ENCODE data around the gene GGA1. TPM values are rescaled to one million over a fixed set of nuclear protein-coding genes. Genes with fewer than 3 reads are reported as not detected.

Gene GGA1
- total and polyA plus RNA-seq, 9 of the 15 experiments (the other 6 are each of a cell fraction or from before 2014, with no cell fraction given) = 1.5 to 69.5 (median 31.6) TPM

DNA sequence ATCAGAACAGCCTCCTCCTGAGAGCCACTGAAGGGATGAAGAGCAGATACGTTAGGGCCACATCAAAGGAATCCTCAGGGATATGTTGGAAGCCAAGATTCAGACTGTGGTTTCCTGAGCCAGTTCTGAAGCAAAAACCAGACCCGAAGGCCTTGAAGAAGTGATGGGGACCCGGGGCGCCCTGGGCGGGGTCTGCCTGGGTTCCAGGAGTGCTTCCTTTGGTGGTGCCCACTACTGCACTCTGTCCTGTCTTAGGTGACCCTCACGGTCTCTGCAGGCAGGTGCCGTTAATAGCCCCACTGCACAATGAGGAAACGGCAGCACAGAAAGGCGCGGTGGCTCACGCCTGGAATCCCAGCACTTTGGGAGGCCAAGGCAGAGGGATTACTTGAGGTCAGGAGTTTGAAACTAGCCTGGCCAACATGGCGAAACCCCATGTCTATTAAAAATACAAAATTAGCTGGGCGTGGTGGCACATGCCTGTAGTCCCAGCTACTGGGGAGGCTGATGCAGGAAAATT, 18.0 kb downstream of the GGA1 start:
- WGBS (ENCODE audit: insufficient coverage, low coverage, missing lambda C conversion rate) = 88% methylated on average over 5 of the region's 13 CpGs
- Histone ChIP-seq H2AFZ (ENCODE audit: low read depth, low read length) (no peak overlapping the region), H3K9me3 (replicated peaks; ENCODE audit: control insufficient read depth, insufficient read depth, low read depth, low read length) (no peaks in the 10 kb centered on the region), H3K9me1 (ENCODE audit: control insufficient read depth, insufficient read depth, low read length) (no peaks in the 10 kb centered on the region), H3K4me3 (no peak overlapping the region), H3K36me3 (ENCODE audit: control insufficient read depth, insufficient read depth, low read length) (peaks cover 51% of the 10 kb centered on the region; the same call in 2 of the 3 replicates), H3K79me2 (ENCODE audit: control insufficient read depth, insufficient read depth, low read length) (no peaks in the 10 kb centered on the region), H3K27me3 (ENCODE audit: control insufficient read depth in 2 of 2, insufficient read depth in 2 of 2, low read length in 2 of 2) (no peaks in the 10 kb centered on the region), H3K27ac (ENCODE audit: extremely low read depth, low read depth, low read length) (no peak overlapping the region), H3K4me1 (replicated peaks in 1 of 2; ENCODE audit: control insufficient read depth in 2 of 2, insufficient read depth in 2 of 2, low read length in 2 of 2) (peaks cover 0 to 44% of the 10 kb centered on the region in 2 experiments; a peak in 3 of 5 replicates), H4K20me1 (replicated peaks; ENCODE audit: control insufficient read depth, insufficient read depth, low read length) (no peaks in the 10 kb centered on the region), H3K4me2 (ENCODE audit: insufficient read depth, low read length) (no peak overlapping the region), H3K9ac (ENCODE audit: insufficient read depth in 1 of 2, low read depth in 2 of 2, low read length in 2 of 2) (no peak overlapping the region; a peak in 1 of 4 replicates)
- DNase-seq (ENCODE audit: extremely low read depth in 1 of 4, low spot score in 3 of 4) (no peak), FAIRE-seq (no peak), ATAC-seq (no peak)
- CTCF ChIA-PET (ENCODE audit: low intra/inter-chr PET ratio) = no interaction called here
- TF ChIP-seq SPI1 (IDR thresholded peaks at IDR 0.05; ENCODE audit: borderline replicate concordance, low read depth, low read length) (no peak), SMAD2 (IDR thresholded peaks at IDR 0.05; ENCODE audit: low read depth, low read length) (no peak), NFIC (IDR thresholded peaks at IDR 0.05) (no peak), FOXP1 (CRISPR knock-in tag; IDR thresholded peaks at IDR 0.05) (no peak), BCL6 (CRISPR knock-in tag; IDR thresholded peaks at IDR 0.05) (no peak), MIER1 (IDR thresholded peaks at IDR 0.05; ENCODE audit: low read depth) (no peak), PYGO2 (tag; IDR thresholded peaks at IDR 0.05) (no peak), STAT5A (IDR thresholded peaks at IDR 0.05; ENCODE audit: borderline replicate concordance, low read length) (no peak), TRIM28 (IDR thresholded peaks at IDR 0.05) (no peak), ZNF197 (CRISPR knock-in tag; IDR thresholded peaks at IDR 0.05; ENCODE audit: low read depth) (no peak), ZNF232 (CRISPR knock-in tag; IDR thresholded peaks at IDR 0.05) (no peak), HMGN3 (IDR thresholded peaks at IDR 0.05; ENCODE audit: borderline replicate concordance, extremely low read depth, insufficient read length, low read depth, low read length) (no peak)
- TF ChIP-seq, protein P1, sequence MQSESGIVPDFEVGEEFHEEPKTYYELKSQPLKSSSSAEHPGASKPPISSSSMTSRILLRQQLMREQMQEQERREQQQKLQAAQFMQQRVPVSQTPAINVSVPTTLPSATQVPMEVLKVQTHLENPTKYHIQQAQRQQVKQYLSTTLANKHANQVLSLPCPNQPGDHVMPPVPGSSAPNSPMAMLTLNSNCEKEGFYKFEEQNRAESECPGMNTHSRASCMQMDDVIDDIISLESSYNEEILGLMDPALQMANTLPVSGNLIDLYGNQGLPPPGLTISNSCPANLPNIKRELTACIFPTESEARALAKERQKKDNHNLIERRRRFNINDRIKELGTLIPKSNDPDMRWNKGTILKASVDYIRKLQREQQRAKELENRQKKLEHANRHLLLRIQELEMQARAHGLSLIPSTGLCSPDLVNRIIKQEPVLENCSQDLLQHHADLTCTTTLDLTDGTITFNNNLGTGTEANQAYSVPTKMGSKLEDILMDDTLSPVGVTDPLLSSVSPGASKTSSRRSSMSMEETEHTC (IDR thresholded peaks at IDR 0.05) = no peak
- POLR2A ChIA-PET = interaction anchor here (0.5 to 3.0 kb wide), 4 partner anchors 8 to 402 kb away, joined by 3 to 12 read pairs (median 4); no protein-coding TSS in a partner anchor
- intact Hi-C loops (cut with micrococcal nuclease) (no loop called here), in situ Hi-C loops (cut with MboI) (no loop called here)
- no TSS peak for BruUV-seq (replicated peaks)

Data from K562 (cell line).